Subcutaneous abdominal adipose tissue (tissue), 5 donors: ENCODE measurements around the gene HMGN1.
"Not testable (repeated sequence)": the region's sequence is repeated elsewhere in the genome, so short reads cannot be mapped to it uniquely, and the experiment has no call there.

Experiments used
- H3K27ac ChIP-seq: one replicate; pipeline ENCODE4 v1.7.0; 2013; ENCODE audit warnings: low read depth, mild to moderate bottlenecking, inconsistent platforms, low read length, moderate library complexity
- H3K27me3 ChIP-seq, 5 donors: one replicate each; pipeline ENCODE4 v1.7.0; 2013; ENCODE audit warnings: low read length in 5 of 5, inconsistent platforms in 1 of 5; ENCODE audit not compliant: control insufficient read depth in 5 of 5, insufficient read depth in 4 of 5
- H3K36me3 ChIP-seq, 5 donors: one replicate each; pipeline ENCODE4 v1.7.0; 2013; ENCODE audit warnings: low read length in 5 of 5; ENCODE audit not compliant: control insufficient read depth in 5 of 5, insufficient read depth in 5 of 5
- H3K4me1 ChIP-seq, 5 donors: one replicate each; pipeline ENCODE4 v1.7.0; 2013; ENCODE audit warnings: low read length in 5 of 5, mild to moderate bottlenecking in 3 of 5, moderate library complexity in 1 of 5; ENCODE audit not compliant: control insufficient read depth in 5 of 5, insufficient read depth in 5 of 5
- H3K4me3 ChIP-seq, 5 donors: one replicate each; pipeline ENCODE4 v1.7.0; 2013; ENCODE audit warnings: low read length in 5 of 5, low read depth in 1 of 5
- H3K9ac ChIP-seq, 5 donors: one replicate each; pipeline ENCODE4 v1.7.0; 2013; ENCODE audit warnings: low read length in 5 of 5, mild to moderate bottlenecking in 4 of 5, moderate library complexity in 3 of 5
- H3K9me3 ChIP-seq, 5 donors: one replicate each; pipeline ENCODE4 v1.7.0; 2013; ENCODE audit warnings: low read length in 5 of 5; ENCODE audit not compliant: control insufficient read depth in 5 of 5
- donor health status: healthy.
- donor health status: healthy.
- donor health status: healthy.
- donor health status: healthy.
- donor health status: healthy.

HMGN1 gene

DNA sequence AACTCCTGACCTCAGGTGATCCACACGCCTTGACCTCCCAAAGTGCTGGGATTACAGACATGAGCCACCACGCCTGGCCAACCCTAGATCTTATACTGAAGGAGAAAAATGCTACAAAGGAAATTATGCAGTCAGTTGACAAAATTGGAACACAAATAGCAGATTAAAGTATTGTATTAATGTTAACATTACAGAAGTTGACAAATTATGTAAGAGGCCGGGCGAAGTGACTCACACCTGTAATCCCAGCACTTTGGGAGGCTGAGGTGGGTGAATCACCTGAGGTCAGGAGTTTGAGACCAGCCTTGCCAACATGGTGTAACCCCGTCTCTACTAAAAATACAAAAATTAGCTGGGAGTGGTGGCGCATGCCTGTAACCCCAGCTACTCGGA is 21.0 kb upstream of the HMGN1 start:
- not testable (repeated sequence) for H3K4me3 ChIP-seq, H3K27me3 ChIP-seq, H3K4me1 ChIP-seq, H3K9me3 ChIP-seq, H3K27ac ChIP-seq, H3K36me3 ChIP-seq, H3K9ac ChIP-seq

DNA sequence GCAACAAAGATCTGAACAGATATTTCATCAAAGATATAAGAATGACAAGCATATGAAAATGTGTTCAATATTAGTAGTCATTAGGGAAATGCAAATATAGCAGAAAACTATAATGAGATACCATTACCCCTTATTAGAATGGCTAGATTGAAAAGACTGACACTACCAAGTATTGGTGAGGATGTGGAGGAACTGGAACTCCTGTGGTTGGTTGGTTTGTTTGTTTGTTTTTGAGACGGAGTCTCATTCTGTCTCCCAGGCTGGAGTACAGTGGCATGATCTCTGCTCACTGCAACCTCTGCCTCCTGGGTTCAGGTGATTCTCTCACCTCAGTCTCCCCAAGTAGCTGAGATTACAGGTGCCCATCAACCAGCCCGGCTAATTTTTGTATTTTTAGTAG is 18.9 kb upstream of the HMGN1 start:
- H3K27me3 ChIP-seq: peaks cover 0 to 3% (median 0%) of the 10 kb centered on the region in 5 donors
- H3K9me3 ChIP-seq: no peaks in the 10 kb centered on the region
- no peak overlapping the region for H3K27ac ChIP-seq
- H3K4me1 ChIP-seq: peaks cover 0 to 7% (median 3%) of the 10 kb centered on the region in 5 donors
- no peak overlapping the region for H3K9ac ChIP-seq
- H3K4me3 ChIP-seq: no peak overlapping the region
- no peaks in the 10 kb centered on the region for H3K36me3 ChIP-seq

DNA sequence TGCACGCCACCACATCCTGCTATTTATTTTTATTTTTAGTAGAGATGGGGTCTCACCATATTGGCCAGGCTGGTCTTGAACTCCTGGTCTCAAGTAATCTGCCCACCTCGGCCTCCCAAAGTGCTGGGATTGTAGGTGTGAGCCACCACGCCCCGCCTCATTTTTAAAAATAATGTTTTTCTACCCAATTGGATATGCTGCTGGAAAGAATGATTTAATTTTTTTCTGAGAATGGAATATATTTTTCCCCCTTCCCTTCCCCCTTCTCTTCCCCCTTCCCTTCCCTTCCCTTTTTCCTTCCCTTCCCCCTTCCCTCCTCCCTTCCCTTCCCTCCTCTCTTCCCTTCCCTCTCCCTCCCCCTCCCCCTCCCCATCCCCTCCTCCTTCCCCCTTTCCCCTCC is 17.7 kb upstream of the HMGN1 start:
- Histone ChIP-seq H3K9ac (no peak overlapping the region), H3K36me3 (no peaks in the 10 kb centered on the region), H3K27ac (no peak overlapping the region), H3K9me3 (no peaks in the 10 kb centered on the region), H3K4me3 (no peak overlapping the region), H3K27me3 (peaks cover 0 to 6% (median 0%) of the 10 kb centered on the region in 5 donors), H3K4me1 (peaks cover 0 to 7% (median 3%) of the 10 kb centered on the region in 5 donors)

DNA sequence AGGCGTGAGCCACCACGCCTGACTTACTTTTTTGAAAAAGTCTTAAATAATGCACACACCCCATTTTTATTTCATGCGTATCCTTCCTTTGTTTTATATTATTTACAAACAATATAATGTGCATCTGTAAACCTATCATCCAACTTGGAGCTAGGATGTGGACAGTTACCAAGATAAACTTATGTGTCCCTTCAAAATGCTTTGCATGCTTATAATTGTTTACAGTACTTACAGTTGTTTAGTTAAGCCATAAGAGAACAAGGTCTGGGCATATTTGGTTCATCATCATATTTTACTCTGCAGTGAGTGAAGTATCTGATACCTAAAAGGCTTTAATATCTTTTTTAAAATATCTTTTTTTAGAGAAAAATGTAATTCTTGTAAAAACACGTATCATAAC is 16.1 kb upstream of the HMGN1 start:
- Histone ChIP-seq H3K4me1 (no peaks in the 10 kb centered on the region), H3K4me3 (no peak overlapping the region), H3K9me3 (no peaks in the 10 kb centered on the region), H3K36me3 (no peaks in the 10 kb centered on the region), H3K9ac (no peak overlapping the region), H3K27ac (no peak overlapping the region), H3K27me3 (peaks cover 0 to 6% (median 0%) of the 10 kb centered on the region in 5 donors)

DNA sequence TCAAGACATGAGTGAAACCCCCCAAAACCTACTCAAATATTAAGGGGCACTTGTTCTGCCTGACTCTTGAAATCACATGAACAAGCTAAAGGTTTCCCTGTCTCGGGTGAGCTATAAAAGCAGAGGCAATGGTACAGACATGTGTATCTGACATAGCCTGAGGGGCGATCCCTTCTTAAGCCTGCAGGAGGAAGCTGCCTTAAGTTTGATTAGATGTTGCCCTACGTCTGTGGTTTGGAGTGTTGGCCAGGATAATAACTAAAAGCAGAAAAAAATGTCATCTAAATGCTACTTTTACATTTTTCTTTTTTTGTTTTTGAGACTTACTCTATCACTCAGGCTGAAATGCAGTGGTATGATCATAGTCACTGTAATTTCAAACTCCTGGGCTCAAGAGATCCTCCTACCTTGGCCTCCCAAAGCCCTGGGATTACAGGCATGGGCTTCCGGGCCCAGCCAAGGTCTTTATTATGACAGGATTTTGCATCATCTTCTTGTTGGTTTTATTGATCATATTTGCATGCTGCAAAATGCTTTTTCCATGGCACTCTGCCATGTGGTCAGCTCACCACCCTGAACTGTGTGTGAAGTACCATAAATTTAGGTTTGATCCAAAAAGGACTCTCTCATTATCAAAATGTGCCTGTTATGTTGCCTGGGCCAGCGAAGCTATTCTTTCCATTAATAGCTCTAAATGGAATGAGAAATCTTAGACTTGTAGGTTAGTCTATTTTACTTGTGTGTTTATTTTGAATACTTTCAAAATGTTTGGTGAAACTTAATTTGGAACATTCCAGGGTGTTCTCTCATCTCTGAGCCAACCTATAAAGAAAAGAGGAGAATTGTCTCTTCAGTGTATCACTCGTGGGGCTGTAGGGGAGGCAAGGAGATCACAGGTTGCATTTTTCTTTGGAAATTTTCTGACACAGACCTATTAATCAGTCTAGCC is 15.0 kb upstream of the HMGN1 start:
- Histone ChIP-seq H3K9me3 (no peaks in the 10 kb centered on the region), H3K4me3 (no peak overlapping the region), H3K27me3 (peaks cover 0 to 6% (median 0%) of the 10 kb centered on the region in 5 donors), H3K36me3 (no peaks in the 10 kb centered on the region), H3K9ac (no peak overlapping the region), H3K27ac (no peak overlapping the region), H3K4me1 (no peaks in the 10 kb centered on the region)

DNA sequence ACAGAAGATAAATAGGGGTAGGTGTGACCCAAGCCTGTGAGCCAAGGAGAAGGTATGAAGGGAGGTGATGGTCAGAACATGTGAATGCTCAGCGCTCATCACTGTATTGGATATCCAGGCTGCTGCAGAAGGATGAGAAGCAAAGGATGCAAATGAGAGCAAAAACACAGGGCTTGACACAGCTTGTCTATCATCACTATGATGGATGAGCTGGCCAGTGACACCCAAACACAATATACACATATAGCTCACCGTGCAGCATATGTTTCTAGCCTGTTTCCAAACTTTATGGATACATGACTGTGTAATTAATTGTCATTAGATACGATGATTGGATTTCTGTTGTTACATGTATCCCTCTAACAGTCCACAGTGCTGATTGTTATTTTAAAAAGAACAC is 13.8 kb upstream of the HMGN1 start:
- no peaks in the 10 kb centered on the region for H3K9me3 ChIP-seq
- H3K4me1 ChIP-seq: no peaks in the 10 kb centered on the region
- no peak overlapping the region for H3K9ac ChIP-seq
- H3K36me3 ChIP-seq: no peaks in the 10 kb centered on the region
- H3K4me3 ChIP-seq: no peak overlapping the region
- no peak overlapping the region for H3K27ac ChIP-seq
- peaks cover 0 to 6% (median 0%) of the 10 kb centered on the region in 5 donors for H3K27me3 ChIP-seq

DNA sequence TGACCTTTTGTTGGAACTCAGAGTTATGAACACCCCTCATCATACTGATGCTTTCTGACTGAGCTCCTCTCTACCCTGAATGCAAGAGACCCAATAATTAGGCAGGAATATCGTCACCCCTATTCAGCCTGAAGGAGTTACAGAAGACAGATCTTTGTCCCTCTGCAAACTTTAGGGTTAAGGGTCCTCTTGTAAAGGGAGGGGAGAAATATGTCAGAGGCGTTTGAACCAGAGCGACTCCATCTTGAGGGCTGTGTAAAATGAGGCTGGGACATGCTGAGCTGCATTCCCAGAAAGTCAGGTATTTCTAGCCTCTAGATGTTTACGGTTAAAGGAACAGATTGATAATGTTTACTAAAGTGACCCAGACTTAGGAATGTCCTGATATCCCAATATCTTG is 10.5 kb upstream of the HMGN1 start:
- no peaks in the 10 kb centered on the region for H3K4me1 ChIP-seq

DNA sequence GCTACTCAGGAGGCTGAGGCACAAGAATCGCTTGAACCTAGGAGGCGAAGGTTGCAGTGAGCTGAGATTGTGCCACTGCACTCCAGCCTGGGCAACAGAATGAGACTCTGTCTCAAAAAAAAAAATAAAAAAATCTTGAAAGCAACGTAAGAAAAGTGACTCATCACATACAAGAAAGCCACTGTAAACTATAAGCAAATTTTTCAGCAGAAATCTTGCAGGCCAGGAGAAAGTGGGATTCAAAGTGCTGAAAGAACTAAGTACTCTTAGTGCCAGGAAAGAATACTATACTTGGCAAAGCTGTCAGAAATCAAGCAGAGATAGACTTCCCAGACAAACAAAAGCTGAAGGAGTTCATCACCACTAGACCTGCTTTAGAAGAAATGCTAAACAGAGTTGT is 4.4 kb upstream of the HMGN1 start:
- H3K9ac ChIP-seq: no peak overlapping the region
- no peaks in the 10 kb centered on the region for H3K36me3 ChIP-seq
- H3K27me3 ChIP-seq: peaks cover 0 to 2% (median 0%) of the 10 kb centered on the region in 5 donors
- H3K4me1 ChIP-seq: peaks cover 3 to 11% (median 8%) of the 10 kb centered on the region in 5 donors
- no peak overlapping the region for H3K4me3 ChIP-seq
- H3K27ac ChIP-seq: no peak overlapping the region
- no peaks in the 10 kb centered on the region for H3K9me3 ChIP-seq

More for the DNA sequence above, 10.5 kb upstream of the HMGN1 start:
- Histone ChIP-seq H3K27me3 (peaks cover 0 to 3% (median 0%) of the 10 kb centered on the region in 5 donors), H3K9ac (no peak overlapping the region), H3K9me3 (no peaks in the 10 kb centered on the region), H3K27ac (no peak overlapping the region), H3K36me3 (no peaks in the 10 kb centered on the region), H3K4me3 (no peak overlapping the region)

DNA sequence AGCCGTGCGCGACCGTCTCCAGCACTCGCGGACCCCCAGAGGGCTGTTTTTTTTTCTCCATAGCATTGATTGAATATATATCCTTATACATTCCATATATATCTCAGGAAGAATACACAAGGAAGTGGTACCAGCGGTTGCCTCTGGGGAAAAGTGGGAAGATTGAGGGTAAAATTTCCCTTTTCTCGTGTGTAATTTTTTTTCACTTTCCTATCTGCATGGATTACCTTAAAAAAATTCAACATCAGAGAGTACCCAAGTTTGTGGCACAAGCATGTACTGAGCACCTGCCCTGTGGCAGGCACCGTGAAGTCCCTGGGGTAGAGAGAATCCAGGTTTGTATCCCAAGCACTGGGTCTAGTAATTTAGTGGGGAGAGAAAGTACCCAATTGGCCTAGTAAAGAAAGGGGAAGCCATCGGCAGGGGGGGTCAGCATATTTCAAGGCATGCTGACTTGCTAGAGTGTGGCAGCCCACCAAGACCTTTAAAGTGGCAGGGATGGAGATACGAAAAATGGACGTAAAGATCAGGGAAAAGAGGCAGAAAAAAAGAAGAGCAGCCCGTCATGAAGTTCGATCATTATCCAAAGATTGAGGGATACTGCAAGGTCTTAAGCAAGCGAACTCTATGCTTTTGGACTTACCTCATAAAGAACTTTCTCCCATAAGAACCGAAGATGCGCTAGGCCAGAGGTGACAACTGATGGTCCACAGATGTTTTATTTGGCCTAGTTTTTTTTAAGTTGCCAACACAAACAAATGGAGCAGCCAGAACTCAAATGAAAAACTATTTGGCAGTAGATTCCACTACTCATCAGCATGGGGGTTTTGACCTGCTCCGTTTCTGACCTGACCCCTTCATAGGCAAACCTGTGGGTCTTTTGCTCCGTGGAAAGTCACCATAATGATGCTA is 1.5 kb upstream of the HMGN1 start:
- H3K9me3 ChIP-seq: no peaks in the 10 kb centered on the region
- peaks cover 0 to 2% (median 0%) of the 10 kb centered on the region in 5 donors for H3K27me3 ChIP-seq
- no peaks in the 10 kb centered on the region for H3K36me3 ChIP-seq
- peak overlapping the region; percentile 82 to 88 (median 84) for H3K4me3 ChIP-seq
- H3K4me1 ChIP-seq: peaks cover 5 to 26% (median 18%) of the 10 kb centered on the region in 5 donors
- peak overlapping the region in 2 of 5 donors; percentile 40 to 84 for H3K9ac ChIP-seq
- no peak overlapping the region for H3K27ac ChIP-seq
